OCI-LY1 (cell line): ENCODE results near the gene RELB.

Experiments used
- CTCF ChIP-seq: fragments of 200-600 bp; sonication (generic), shearing (Covaris generic); IDR thresholded peaks from 2 replicates; pipeline ENCODE4 v1.5.1; 2017; ENCODE audit warnings: mild to moderate bottlenecking, antibody characterized with exemption, low read length, moderate library complexity, mixed read lengths
- EZH2 ChIP-seq: fragments of 200-600 bp; sonication (generic), shearing (Covaris generic); IDR thresholded peaks from 2 replicates; pipeline ENCODE4 v1.8.0; 2017; ENCODE audit warnings: borderline replicate concordance, mixed run types, mild to moderate bottlenecking, antibody characterized with exemption, low read length, moderate library complexity, mixed read lengths

DNA sequence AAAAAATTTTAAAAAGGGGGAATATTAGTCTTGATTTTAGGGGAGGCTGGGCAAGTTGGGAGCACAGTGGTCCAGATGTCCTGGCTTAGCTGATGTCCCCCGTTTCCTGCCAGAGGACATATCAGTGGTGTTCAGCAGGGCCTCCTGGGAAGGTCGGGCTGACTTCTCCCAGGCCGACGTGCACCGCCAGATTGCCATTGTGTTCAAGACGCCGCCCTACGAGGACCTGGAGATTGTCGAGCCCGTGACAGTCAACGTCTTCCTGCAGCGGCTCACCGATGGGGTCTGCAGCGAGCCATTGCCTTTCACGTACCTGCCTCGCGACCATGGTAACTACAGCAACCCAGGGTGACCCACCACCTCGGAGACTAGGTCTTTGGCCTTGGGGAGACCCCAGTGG is 31.2 kb downstream of the RELB start:
- TF ChIP-seq CTCF (no peak), EZH2 (no peak)
